ENCODE measurements around the gene EFCAB11.
A peak's percentile ranks its signal among the peaks of the same experiment; 100 is the strongest.

EFCAB11 gene

DNA sequence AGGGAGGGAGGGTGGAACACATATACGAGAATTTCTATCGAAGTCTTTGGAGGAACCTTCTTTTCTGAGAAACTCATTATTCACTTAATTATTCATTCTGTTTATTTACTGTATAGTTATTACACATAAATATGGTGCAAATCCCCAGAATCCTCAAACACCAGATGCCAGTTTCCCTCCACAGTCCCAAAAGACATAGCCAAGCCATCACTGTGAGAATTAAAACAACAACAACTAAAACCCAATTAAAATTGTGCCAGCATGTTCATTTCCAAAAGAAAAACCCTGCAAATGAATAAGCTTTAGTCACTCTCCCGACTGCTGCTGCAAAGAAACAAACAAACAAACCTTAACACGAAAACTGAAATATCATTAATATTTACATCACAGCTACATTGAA, 173.5 kb downstream of the EFCAB11 start:
- TF ChIP-seq, protein P1, sequence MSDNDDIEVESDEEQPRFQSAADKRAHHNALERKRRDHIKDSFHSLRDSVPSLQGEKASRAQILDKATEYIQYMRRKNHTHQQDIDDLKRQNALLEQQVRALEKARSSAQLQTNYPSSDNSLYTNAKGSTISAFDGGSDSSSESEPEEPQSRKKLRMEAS (IDR thresholded peaks at IDR 0.05; ENCODE audit: low read depth, low read length): no peak
- TF ChIP-seq MYC (IDR thresholded peaks at IDR 0.05; ENCODE audit: low read depth, low read length): no peak
- TF ChIP-seq, protein P2, sequence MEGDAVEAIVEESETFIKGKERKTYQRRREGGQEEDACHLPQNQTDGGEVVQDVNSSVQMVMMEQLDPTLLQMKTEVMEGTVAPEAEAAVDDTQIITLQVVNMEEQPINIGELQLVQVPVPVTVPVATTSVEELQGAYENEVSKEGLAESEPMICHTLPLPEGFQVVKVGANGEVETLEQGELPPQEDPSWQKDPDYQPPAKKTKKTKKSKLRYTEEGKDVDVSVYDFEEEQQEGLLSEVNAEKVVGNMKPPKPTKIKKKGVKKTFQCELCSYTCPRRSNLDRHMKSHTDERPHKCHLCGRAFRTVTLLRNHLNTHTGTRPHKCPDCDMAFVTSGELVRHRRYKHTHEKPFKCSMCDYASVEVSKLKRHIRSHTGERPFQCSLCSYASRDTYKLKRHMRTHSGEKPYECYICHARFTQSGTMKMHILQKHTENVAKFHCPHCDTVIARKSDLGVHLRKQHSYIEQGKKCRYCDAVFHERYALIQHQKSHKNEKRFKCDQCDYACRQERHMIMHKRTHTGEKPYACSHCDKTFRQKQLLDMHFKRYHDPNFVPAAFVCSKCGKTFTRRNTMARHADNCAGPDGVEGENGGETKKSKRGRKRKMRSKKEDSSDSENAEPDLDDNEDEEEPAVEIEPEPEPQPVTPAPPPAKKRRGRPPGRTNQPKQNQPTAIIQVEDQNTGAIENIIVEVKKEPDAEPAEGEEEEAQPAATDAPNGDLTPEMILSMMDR (IDR thresholded peaks at IDR 0.05; ENCODE audit: low read depth, low read length): no peak
- no peak for TF ChIP-seq POLR2A (IDR thresholded peaks at IDR 0.05; ENCODE audit: extremely low read depth, insufficient read length)
- no peak for DNase-seq (ENCODE audit: low read depth)

DNA sequence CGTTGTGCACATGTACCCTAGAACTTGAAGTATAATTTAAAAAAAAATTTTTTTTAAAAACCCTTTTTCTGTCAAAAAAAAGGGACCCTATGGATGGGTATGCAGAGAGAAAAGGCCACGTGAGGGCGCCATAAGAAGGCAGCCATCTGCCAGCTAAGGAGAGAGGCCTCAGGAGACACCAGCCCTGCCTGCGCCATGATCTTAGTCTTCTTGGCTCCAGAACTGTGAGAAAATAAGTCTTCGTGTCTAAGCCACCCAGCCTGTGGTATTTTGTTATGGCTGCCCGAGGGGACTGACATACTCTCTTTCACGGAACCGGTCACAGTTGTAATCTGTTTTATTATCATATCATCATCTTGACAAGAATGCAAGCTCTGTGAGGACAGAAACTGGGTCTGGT, 174.8 kb downstream of the EFCAB11 start:
- no peak for DNase-seq (ENCODE audit: low read depth)
- H3K4me3 ChIP-seq (ENCODE audit: low read depth, low read length): no peak overlapping the region
- TF ChIP-seq, protein P1 (IDR thresholded peaks at IDR 0.05; ENCODE audit: low read depth, low read length): no peak
- no peak for TF ChIP-seq POLR2A (IDR thresholded peaks at IDR 0.05; ENCODE audit: extremely low read depth, insufficient read length)
- no peak for TF ChIP-seq MYC (IDR thresholded peaks at IDR 0.05; ENCODE audit: low read depth, low read length)
- TF ChIP-seq, protein P2 (IDR thresholded peaks at IDR 0.05; ENCODE audit: low read depth, low read length): no peak

More for the DNA sequence above, 173.5 kb downstream of the EFCAB11 start:
- no peak overlapping the region for H3K4me3 ChIP-seq (ENCODE audit: low read depth, low read length)

DNA sequence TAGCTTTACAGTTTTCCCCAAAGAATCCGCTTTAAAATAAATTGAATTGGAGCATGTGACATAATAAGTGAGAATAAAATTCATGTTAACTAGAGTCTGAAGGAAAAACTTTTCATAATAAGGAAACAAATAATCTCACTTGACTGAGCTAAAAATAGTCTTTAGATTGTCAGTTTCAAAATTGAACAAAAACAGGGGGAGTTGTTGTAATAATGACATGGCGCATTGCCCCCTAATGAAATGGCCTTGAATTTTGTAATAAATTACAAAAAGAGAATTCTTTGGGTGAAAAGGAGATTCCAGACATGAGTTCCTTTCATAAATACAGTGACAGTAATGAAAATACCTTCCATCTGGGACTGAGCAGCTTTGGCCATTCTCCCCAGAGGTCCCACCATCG, 178.6 kb downstream of the EFCAB11 start:
- no peak for TF ChIP-seq POLR2A (IDR thresholded peaks at IDR 0.05; ENCODE audit: extremely low read depth, insufficient read length)
- TF ChIP-seq, protein P2 (IDR thresholded peaks at IDR 0.05; ENCODE audit: low read depth, low read length): no peak
- DNase-seq (ENCODE audit: low read depth): no peak
- H3K4me3 ChIP-seq (ENCODE audit: low read depth, low read length): no peak overlapping the region

DNA sequence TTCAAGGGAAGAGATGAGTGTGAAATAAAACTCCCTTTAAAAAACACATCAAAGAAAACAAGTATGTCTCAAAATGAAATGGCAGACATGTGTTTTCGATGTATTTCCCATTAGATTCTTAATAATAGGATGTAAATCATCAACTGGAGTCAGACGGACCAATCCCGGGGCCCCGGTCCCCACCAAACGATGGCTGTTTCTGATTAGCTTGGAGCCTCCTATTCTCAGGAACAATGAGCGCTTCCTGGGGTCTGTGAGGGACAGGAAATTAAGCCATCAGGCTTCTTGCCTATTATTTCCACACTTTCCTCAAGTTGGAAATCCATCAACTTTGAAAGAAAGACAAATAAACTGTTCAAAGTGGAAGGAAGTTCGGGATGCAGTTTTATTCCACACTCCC, 179.4 kb downstream of the EFCAB11 start:
- no peak for DNase-seq (ENCODE audit: low read depth)
- TF ChIP-seq, protein P2 (IDR thresholded peaks at IDR 0.05; ENCODE audit: low read depth, low read length): no peak
- no peak for TF ChIP-seq POLR2A (IDR thresholded peaks at IDR 0.05; ENCODE audit: extremely low read depth, insufficient read length)
- TF ChIP-seq, protein P1 (IDR thresholded peaks at IDR 0.05; ENCODE audit: low read depth, low read length): no peak
- no peak for TF ChIP-seq MYC (IDR thresholded peaks at IDR 0.05; ENCODE audit: low read depth, low read length)
- no peak overlapping the region for H3K4me3 ChIP-seq (ENCODE audit: low read depth, low read length)

DNA sequence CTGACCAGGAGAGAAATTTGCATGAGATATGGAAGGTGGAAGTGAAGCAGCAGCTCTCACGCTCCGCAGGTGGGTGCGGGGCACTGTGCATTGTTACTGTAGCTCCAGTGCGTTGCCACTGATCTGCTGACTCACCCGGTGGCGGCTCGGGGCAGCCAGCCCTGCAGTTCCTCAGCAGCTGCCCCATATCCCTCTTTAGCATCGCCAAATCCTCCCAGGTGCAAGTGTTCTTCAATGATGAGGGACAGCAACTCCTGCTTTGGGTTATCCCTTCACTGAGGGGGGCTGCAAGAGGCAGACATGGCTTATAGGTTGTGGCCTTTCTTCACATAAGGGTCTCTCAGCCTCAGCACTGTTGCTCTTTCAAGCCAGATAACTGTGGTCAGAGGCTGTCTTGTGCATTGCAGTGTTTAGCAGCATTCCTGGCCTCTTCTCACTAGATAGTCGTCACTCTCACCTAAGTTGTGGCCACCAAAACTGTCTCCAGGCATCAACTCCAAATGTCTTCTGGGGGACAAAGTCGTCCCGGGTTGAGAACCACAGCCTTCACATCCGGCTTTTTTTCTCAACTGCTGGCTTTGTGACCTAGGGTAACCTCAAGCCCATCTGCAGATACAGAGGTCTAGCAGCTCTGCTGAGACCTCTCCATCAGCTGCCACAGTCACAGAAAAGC, 180.8 kb downstream of the EFCAB11 start:
- H3K4me3 ChIP-seq (ENCODE audit: low read depth, low read length): no peak overlapping the region
- no peak for TF ChIP-seq POLR2A (IDR thresholded peaks at IDR 0.05; ENCODE audit: extremely low read depth, insufficient read length)
- TF ChIP-seq, protein P2 (IDR thresholded peaks at IDR 0.05; ENCODE audit: low read depth, low read length): no peak
- TF ChIP-seq, protein P1 (IDR thresholded peaks at IDR 0.05; ENCODE audit: low read depth, low read length): no peak
- no peak for TF ChIP-seq MYC (IDR thresholded peaks at IDR 0.05; ENCODE audit: low read depth, low read length)
- peak; percentile 78 for DNase-seq (ENCODE audit: low read depth)
